GM18499 (cell line): ENCODE data around the gene NOC3L.

Experiments used
- ATAC-seq: cut with Tn5 transposase; IDR thresholded peaks from one replicate; pipeline ENCODE4 v1.9.1; 2021; ENCODE audit warnings: moderate number of reproducible peaks; ENCODE audit not compliant: insufficient read depth, unreplicated experiment

The NOC3L gene

GRCh38 chr10:94310369-94310768 is 52.4 kb downstream of the NOC3L start:
- ATAC-seq, result no peak

GRCh38 chr10:94308866-94309265 is 53.9 kb downstream of the NOC3L start:
- no peak for ATAC-seq

- ATAC-seq, result no peak
Observed at GRCh38 chr10:94307046-94307615, 55.6 kb downstream of the NOC3L start.

DNA sequence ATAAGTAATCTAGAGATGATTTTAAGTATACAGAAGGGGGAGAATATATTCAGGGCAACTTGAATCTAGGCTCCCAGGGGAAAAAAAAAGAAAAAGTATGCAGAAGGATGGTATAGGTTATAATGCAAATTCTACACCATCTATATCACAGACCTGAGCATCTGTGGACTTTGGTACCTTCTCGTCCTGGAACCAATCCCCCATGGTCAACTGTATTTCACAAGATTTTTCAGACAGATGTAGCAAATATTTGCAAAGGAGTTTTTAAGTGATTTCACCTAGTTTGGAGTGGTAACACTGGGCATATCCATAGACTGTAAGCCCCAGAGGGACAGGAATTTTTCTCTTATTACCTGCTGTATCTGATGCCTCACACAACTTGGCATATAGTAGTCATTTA is 58.8 kb downstream of the NOC3L start:
- no peak for ATAC-seq

DNA sequence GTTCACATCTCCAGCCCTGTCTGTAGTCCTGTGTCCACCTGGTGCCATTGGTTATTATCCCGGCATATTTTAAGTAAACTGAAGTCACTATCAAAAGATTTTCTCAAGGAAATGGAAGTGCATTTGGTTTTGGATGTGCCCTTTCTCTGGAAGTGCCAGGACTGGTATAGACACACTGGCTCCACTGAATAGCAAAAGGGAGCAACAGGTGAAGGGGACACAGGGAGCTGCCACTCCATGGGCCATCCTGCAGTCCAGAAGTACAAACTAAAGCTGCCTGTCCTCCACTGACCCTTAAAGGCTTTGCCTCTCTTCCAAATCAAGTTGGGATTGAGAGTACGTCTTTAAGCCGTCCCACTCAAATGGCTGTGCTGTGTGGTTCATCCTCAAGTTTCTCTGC is 62.7 kb downstream of the NOC3L start:
- ATAC-seq, result no peak

DNA sequence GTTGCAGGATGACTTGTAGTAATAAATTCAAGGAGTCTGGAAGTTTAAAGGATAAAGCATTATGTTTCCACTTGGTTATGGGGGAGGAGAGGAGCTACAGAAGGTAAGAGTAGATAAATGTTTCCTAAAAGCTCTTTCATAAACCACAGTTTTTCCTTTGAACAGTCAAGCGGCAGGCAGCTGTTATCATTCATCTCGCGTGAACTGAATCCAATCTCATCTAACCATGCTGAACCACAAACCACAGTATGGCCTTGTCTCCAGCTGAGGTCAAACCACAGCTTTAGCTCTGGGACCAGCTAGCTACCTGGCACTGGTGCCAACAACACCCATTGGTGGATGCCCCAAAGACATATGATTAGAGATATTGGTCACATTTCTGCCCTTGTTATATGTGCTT is 63.3 kb downstream of the NOC3L start:
- no peak for ATAC-seq

DNA sequence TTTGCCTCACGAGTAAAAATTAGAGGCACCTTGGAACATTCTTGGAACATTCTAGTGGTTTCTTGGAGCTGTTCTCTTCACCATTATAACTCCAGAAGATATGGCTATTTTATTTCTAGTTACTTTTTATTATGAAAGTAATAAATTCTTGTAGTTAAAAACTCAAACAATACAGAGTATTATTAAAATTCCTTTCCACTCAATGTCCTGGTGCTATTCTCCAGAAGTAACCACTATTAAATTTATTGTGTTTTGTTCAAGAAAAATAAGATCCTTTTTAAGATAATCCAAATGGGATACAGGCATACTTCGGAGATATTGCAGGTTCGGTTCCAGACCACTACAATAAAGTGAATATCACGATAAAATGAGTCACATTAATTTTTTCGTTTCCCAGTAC is 68.6 kb downstream of the NOC3L start:
- no peak for ATAC-seq

GRCh38 chr10:94293354-94293753 is 69.4 kb downstream of the NOC3L start:
- ATAC-seq, result no peak

GRCh38 chr10:94292434-94293090 is 70.2 kb downstream of the NOC3L start:
- no peak for ATAC-seq

DNA sequence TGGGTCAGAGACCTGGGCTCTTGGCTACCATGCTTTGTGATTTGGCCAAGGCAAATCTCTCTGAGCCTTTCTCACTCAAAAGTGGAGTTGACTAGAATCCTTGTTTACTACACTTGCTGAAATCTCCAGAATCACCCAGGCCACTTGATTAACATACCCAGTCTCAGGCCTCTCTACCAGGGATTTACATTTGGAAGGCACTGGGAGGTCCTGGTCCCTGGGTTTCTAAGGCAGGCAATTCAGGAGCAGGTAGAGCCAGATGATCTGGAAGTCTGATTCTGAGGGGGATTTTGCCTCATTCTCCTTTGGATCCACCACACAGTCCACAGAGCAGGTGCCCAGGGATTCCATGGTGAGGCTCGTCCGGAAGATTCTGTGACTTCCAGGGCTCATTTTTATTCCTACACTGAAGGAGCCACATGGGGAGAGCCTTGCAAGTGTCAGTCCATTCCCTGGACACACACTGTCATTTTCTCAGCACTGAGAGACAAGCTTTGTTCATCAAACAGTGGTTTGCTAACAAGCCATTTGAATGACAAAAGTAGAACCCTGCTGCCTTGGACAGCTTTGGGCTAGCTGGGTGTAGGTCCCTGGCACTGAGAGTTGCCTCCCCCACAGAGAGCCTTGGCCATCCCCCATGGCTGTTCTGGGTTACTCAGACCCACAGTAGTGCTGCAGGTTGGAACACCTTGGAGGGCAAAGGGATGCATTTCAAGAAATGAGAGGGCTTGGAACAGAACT is 74.2 kb downstream of the NOC3L start:
- no peak for ATAC-seq

DNA sequence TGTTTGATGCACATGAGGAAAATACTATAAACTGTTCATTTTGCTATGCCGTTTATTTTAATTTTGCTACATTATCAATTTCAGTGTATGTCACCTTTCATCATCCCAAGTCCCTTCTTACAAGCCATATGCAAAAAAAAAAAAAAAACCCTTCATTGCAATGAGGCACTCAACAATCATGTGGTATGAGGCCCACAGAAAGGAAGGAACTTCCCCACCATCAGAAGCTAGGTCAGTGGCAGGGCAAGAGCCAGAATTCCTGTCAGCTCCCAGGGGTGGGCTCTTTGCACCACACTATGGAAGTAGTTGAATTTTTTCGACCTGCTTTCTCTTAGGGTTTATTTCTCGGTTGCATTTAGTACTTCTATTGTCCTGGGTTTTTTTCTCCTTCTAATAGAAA is 75.4 kb downstream of the NOC3L start:
- ATAC-seq, result no peak

GRCh38 chr10:94286901-94287300 is 75.8 kb downstream of the NOC3L start:
- ATAC-seq, result no peak

- ATAC-seq, result no peak
Observed at GRCh38 chr10:94285271-94285670, 77.5 kb downstream of the NOC3L start.
